SU-DHL-6 (cell line): ENCODE data around the gene ATP9B.

Source experiments
- H2AFZ ChIP-seq: fragments of 200-600 bp; sonication (generic); 2 replicates; pipeline ENCODE4 v1.6.1; 2014; ENCODE audit warnings: low read depth, mild to moderate bottlenecking, moderate library complexity, mixed read lengths, antibody characterized with exemption, low read length; ENCODE audit not compliant: severe bottlenecking
- H3F3A ChIP-seq: fragments of 200-600 bp; shearing (Covaris generic); 2 replicates; pipeline ENCODE4 v1.6.0; 2016; ENCODE audit warnings: antibody characterized with exemption, mild to moderate bottlenecking; ENCODE audit not compliant: insufficient read depth
- H3K27ac ChIP-seq: fragments of 200-600 bp; sonication (generic); 2 replicates; pipeline ENCODE4 v1.5.1; 2016; ENCODE audit warnings: low read depth, mild to moderate bottlenecking, low read length, moderate library complexity, mixed read lengths
- H3K27me3 ChIP-seq: fragments of 200-600 bp; sonication (generic), shearing (Covaris generic); 2 replicates; pipeline ENCODE4 v1.6.0; 2014; ENCODE audit warnings: mild to moderate bottlenecking, low read length
- H3K36me3 ChIP-seq: fragments of 200-600 bp; sonication (generic); 2 replicates; pipeline ENCODE4 v1.6.1; 2014; ENCODE audit warnings: mild to moderate bottlenecking, low read length, mixed read lengths
- H3K4me2 ChIP-seq: fragments of 300-600, 200-600 bp; shearing (Covaris generic), sonication (generic); 2 replicates; pipeline ENCODE4 v1.6.0; 2014; ENCODE audit warnings: low read length, low read depth, mild to moderate bottlenecking; ENCODE audit not compliant: poor library complexity, severe bottlenecking
- H3K4me3 ChIP-seq: fragments of 200-600 bp; sonication (generic); 2 replicates; pipeline ENCODE4 v1.5.1; 2014; ENCODE audit warnings: antibody characterized with exemption, low read length, mild to moderate bottlenecking, mixed read lengths; ENCODE audit not compliant: insufficient read depth, poor library complexity, severe bottlenecking
- H3K79me2 ChIP-seq: fragments of 200-600 bp; sonication (generic); 2 replicates; pipeline ENCODE4 v1.6.1; 2014; ENCODE audit warnings: mild to moderate bottlenecking, low read length, moderate library complexity; ENCODE audit not compliant: insufficient read depth
- H3K9ac ChIP-seq: fragments of 200-600 bp; sonication (generic); 2 replicates; pipeline ENCODE4 v1.7.0; 2014; ENCODE audit warnings: mild to moderate bottlenecking, low read length
- H3K9me2 ChIP-seq: fragments of 200-600 bp; sonication (generic); replicated peaks from 2 replicates; pipeline ENCODE4 v1.6.1; 2014; ENCODE audit warnings: low read length; ENCODE audit not compliant: insufficient read depth
- H3K9me3 ChIP-seq: fragments of 200-600 bp; sonication (generic); 2 replicates; pipeline ENCODE4 v1.6.1; 2014; ENCODE audit warnings: low read length, mixed read lengths; ENCODE audit not compliant: insufficient read depth
- H4K20me1 ChIP-seq: fragments of 200-600 bp; sonication (generic); 2 replicates; pipeline ENCODE4 v1.6.1; 2014; ENCODE audit warnings: low read depth, mild to moderate bottlenecking, antibody characterized with exemption, low read length, moderate library complexity, mixed read lengths
- CTCF ChIP-seq: fragments of 200-600 bp; sonication (generic); IDR thresholded peaks from one replicate; pipeline ENCODE4 v1.5.1; 2017; ENCODE audit warnings: antibody characterized with exemption, mild to moderate bottlenecking, low read length, moderate library complexity; ENCODE audit not compliant: insufficient read depth, poor library complexity, severe bottlenecking
- EZH2phosphoT487 ChIP-seq: fragments of 200-600 bp; sonication (generic), shearing (Covaris generic); conservative IDR thresholded peaks from 2 replicates; pipeline ENCODE4 v1.6.1; 2018; ENCODE audit warnings: mild to moderate bottlenecking, antibody characterized with exemption, low read length, moderate library complexity, mixed read lengths

ATP9B gene

GRCh38 chr18:79354350-79354749, 285.2 kb downstream of the ATP9B start:
- Histone ChIP-seq H3K36me3 (no peaks in the 10 kb centered on the region), H3K9me3 (no peaks in the 10 kb centered on the region), H3K4me3 (no peak overlapping the region), H3K27ac (no peak overlapping the region), H2AFZ (no peak overlapping the region), H3K27me3 (no peaks in the 10 kb centered on the region), H4K20me1 (no peaks in the 10 kb centered on the region), H3K79me2 (no peaks in the 10 kb centered on the region), H3K4me2 (no peak overlapping the region), H3F3A (no peaks in the 10 kb centered on the region), H3K9ac (no peak overlapping the region), H3K9me2 (no peaks in the 10 kb centered on the region)
- TF ChIP-seq CTCF (no peak), EZH2phosphoT487 (no peak)

- no peak overlapping the region for H3K27ac ChIP-seq
- no peaks in the 10 kb centered on the region for H3K9me3 ChIP-seq
- no peak overlapping the region for H3K4me2 ChIP-seq
- no peaks in the 10 kb centered on the region for H3K79me2 ChIP-seq
- no peak overlapping the region for H3K4me3 ChIP-seq
- no peak overlapping the region for H2AFZ ChIP-seq
- H3F3A ChIP-seq: no peaks in the 10 kb centered on the region
- no peaks in the 10 kb centered on the region for H4K20me1 ChIP-seq
- H3K27me3 ChIP-seq: no peaks in the 10 kb centered on the region
- no peak for TF ChIP-seq EZH2phosphoT487
- no peak for TF ChIP-seq CTCF
- H3K9ac ChIP-seq: no peak overlapping the region
- H3K36me3 ChIP-seq: no peaks in the 10 kb centered on the region
- no peaks in the 10 kb centered on the region for H3K9me2 ChIP-seq
Measured at GRCh38 chr18:79355433-79356335, 286.5 kb downstream of the ATP9B start.

- no peaks in the 10 kb centered on the region for H4K20me1 ChIP-seq
- H2AFZ ChIP-seq: no peak overlapping the region
- H3K4me3 ChIP-seq: no peak overlapping the region
- H3K27me3 ChIP-seq: no peaks in the 10 kb centered on the region
- H3K4me2 ChIP-seq: no peak overlapping the region
- no peak for TF ChIP-seq EZH2phosphoT487
- no peak for TF ChIP-seq CTCF
- no peak overlapping the region for H3K27ac ChIP-seq
- no peaks in the 10 kb centered on the region for H3K79me2 ChIP-seq
- no peaks in the 10 kb centered on the region for H3F3A ChIP-seq
- H3K9me3 ChIP-seq: no peaks in the 10 kb centered on the region
- no peaks in the 10 kb centered on the region for H3K9me2 ChIP-seq
- no peak overlapping the region for H3K9ac ChIP-seq
- no peaks in the 10 kb centered on the region for H3K36me3 ChIP-seq
Measured at GRCh38 chr18:79356435-79356834, 287.2 kb downstream of the ATP9B start.
